Testis (tissue), 2 donors: ENCODE results near the gene CEMIP.

Experiments used
- CTCF ChIP-seq, 3 experiments: fragments of 450-650 bp in 2 of 3; fragments of 200-600 bp in 1 of 3; sonication (generic) in 1 of 3; IDR thresholded peaks; one replicate each; pipeline ENCODE4 v1.5.1; 2016 to 2019; ENCODE audit warnings: antibody characterized with exemption in 3 of 3, mild to moderate bottlenecking in 2 of 3, moderate library complexity in 1 of 3
- POLR2A ChIP-seq: fragments of 450-650 bp; IDR thresholded peaks from one replicate; pipeline ENCODE4 v1.6.1; 2017; ENCODE audit warnings: antibody characterized with exemption, mild to moderate bottlenecking, moderate library complexity

GRCh38 chr15:80803580-80804525, 24.7 kb downstream of the CEMIP start:
- no peak for TF ChIP-seq POLR2A
- no peak for TF ChIP-seq CTCF (IDR thresholded peaks at IDR 0.05)
